Urinary bladder (tissue), 2 donors: ENCODE results near the gene RTKN2. TPM values are rescaled to one million over a fixed set of nuclear protein-coding genes. Genes with fewer than 3 reads are reported as not detected.

Experiments used
- polyA plus RNA-seq: library from polyadenylated mRNA; stranded (reverse); fragments of 200-250 nt; gene quantifications from one replicate; pipeline ENCODE4 v1.2.3, GENCODE V29; 2013
- total RNA-seq: library from RNA; depleted of rRNA; stranded (reverse); fragments of >200 nt; gene quantifications from one replicate; pipeline ENCODE4 v1.2.3, GENCODE V29; 2014
- donor health status: healthy.

Gene RTKN2
- total and polyA plus RNA-seq, 2 donors, result 0.06 to 12.2 TPM

Other genes starting within 250 kb of the RTKN2 start
- 0.85 TPM for gene ZNF365, start 105.5 kb upstream of the RTKN2 start, total RNA-seq
- gene ZNF365, start 105.5 kb upstream of the RTKN2 start, polyA plus RNA-seq, result 0.10 TPM